ENCODE data around the gene STK32B. TPM values are rescaled to one million over a fixed set of nuclear protein-coding genes. Genes with fewer than 3 reads are reported as not detected.

STK32B gene
- total RNA-seq, 3 donors from 2014 or later, result not detected

DNA sequence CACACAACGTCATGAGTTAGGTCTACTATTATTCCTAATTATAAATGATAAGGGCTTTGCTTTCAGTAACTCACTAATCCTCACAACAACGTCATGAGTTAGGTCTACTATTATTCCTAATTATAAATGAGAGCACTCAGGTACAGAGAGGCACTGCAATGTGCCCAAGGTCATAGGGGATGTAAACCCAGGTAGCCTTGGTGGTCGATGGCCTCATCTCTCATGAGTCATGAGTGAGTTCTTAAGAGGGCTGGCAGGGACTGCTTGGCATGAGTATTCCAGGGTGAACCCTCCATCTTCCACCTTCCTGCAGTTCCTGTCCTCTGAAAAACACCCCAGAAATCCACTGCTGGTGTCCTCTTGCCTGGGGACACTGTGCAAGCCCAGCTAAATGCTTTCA is 317.1 kb downstream of the STK32B start:
- Mint-ChIP-seq H3K27me3 (ENCODE audit: low read depth) (no peaks in the 10 kb centered on the region), H3K4me3 (no peak overlapping the region), H3K36me3 (ENCODE audit: insufficient read depth) (no peaks in the 10 kb centered on the region), H3K4me1 (ENCODE audit: low read depth) (no peaks in the 10 kb centered on the region), H3K9me3 (peaks cover 3% of the 10 kb centered on the region)
- DNase-seq (no peak), ATAC-seq (no peak)

GRCh38 chr4:5370286-5370685 is 319.0 kb downstream of the STK32B start:
- H3K27me3 Mint-ChIP-seq (ENCODE audit: low read depth), result no peaks in the 10 kb centered on the region
- ATAC-seq, result no peak
- H3K9me3 Mint-ChIP-seq, result peaks cover 10% of the 10 kb centered on the region
- H3K4me3 Mint-ChIP-seq, result no peak overlapping the region
- H3K36me3 Mint-ChIP-seq (ENCODE audit: insufficient read depth), result no peaks in the 10 kb centered on the region
- H3K4me1 Mint-ChIP-seq (ENCODE audit: low read depth), result no peaks in the 10 kb centered on the region
- DNase-seq, result no peak

- no peak overlapping the region for H3K4me3 Mint-ChIP-seq
- peaks cover 13% of the 10 kb centered on the region for H3K9me3 Mint-ChIP-seq
- ATAC-seq (no peak), DNase-seq (no peak)
- no peaks in the 10 kb centered on the region for H3K36me3 Mint-ChIP-seq (ENCODE audit: insufficient read depth)
- no peaks in the 10 kb centered on the region for H3K27me3 Mint-ChIP-seq (ENCODE audit: low read depth)
- H3K4me1 Mint-ChIP-seq (ENCODE audit: low read depth), result no peaks in the 10 kb centered on the region
Measured at GRCh38 chr4:5371415-5372190, 320.3 kb downstream of the STK32B start.

- no peak for ATAC-seq
- Mint-ChIP-seq H3K27me3 (ENCODE audit: low read depth) (no peaks in the 10 kb centered on the region), H3K4me3 (no peak overlapping the region), H3K4me1 (ENCODE audit: low read depth) (no peaks in the 10 kb centered on the region), H3K9me3 (peaks cover 14% of the 10 kb centered on the region), H3K36me3 (ENCODE audit: insufficient read depth) (no peaks in the 10 kb centered on the region)
- no peak for DNase-seq
Measured at GRCh38 chr4:5372198-5372597, 320.9 kb downstream of the STK32B start.

- Mint-ChIP-seq H3K9me3 (peaks cover 19% of the 10 kb centered on the region), H3K36me3 (ENCODE audit: insufficient read depth) (no peaks in the 10 kb centered on the region), H3K4me3 (no peak overlapping the region), H3K4me1 (ENCODE audit: low read depth) (no peaks in the 10 kb centered on the region), H3K27me3 (ENCODE audit: low read depth) (no peaks in the 10 kb centered on the region)
- DNase-seq (no peak), ATAC-seq (no peak)
Measured at GRCh38 chr4:5373327-5373726, 322.0 kb downstream of the STK32B start.

DNA sequence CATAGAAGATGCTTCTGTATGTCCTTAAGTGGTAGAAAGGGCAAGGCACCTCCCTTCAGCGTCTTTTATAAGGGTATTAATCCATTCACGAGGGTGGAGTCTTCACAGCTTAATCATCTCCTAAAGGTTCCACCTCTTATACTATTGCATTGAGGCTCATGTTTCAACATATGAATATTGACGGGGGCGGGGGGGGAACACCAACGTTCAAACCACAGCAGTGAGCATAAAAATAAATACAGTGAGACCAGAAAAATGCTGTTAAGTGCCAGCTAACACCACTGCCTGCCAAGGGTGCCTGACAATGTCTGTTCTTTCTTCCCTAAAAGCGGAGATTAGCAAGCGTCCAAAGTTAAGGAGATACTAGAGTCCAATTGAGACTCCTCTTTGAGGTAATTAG is 323.3 kb downstream of the STK32B start:
- no peak for DNase-seq
- Mint-ChIP-seq H3K27me3 (ENCODE audit: low read depth) (no peaks in the 10 kb centered on the region), H3K4me1 (ENCODE audit: low read depth) (no peaks in the 10 kb centered on the region), H3K4me3 (no peak overlapping the region), H3K9me3 (peaks cover 17% of the 10 kb centered on the region), H3K36me3 (ENCODE audit: insufficient read depth) (no peaks in the 10 kb centered on the region)
- no peak for ATAC-seq

- Mint-ChIP-seq H3K36me3 (ENCODE audit: insufficient read depth) (no peaks in the 10 kb centered on the region), H3K4me3 (no peak overlapping the region), H3K4me1 (ENCODE audit: low read depth) (no peaks in the 10 kb centered on the region), H3K27me3 (ENCODE audit: low read depth) (no peaks in the 10 kb centered on the region), H3K9me3 (peaks cover 17% of the 10 kb centered on the region)
- ATAC-seq (no peak), DNase-seq (no peak)
Measured at GRCh38 chr4:5374994-5375393, 323.7 kb downstream of the STK32B start.

DNA sequence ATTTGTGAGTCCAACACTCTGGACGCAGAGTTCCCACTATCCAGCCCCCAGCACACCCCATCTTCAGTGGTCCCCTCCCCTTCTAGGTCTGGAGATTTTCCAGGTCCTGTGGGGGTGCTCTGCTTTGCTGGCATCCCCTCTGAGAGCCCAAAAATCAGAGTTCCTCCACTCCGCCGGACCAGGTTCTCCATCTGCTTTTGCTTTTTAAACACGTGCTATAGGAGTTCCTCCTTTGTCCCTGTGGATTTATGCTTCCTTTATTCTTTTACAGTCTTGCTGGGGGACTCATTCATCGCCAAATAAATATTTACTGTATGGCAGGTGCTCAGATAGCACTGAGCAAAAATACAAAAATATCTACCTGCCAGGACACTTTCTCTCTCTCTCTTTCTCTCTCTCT is 324.7 kb downstream of the STK32B start:
- DNase-seq (no peak), ATAC-seq (no peak)
- H3K36me3 Mint-ChIP-seq (ENCODE audit: insufficient read depth), result no peaks in the 10 kb centered on the region
- H3K27me3 Mint-ChIP-seq (ENCODE audit: low read depth), result no peaks in the 10 kb centered on the region
- H3K4me1 Mint-ChIP-seq (ENCODE audit: low read depth), result no peaks in the 10 kb centered on the region
- no peak overlapping the region for H3K4me3 Mint-ChIP-seq
- H3K9me3 Mint-ChIP-seq, result peaks cover 17% of the 10 kb centered on the region

DNA sequence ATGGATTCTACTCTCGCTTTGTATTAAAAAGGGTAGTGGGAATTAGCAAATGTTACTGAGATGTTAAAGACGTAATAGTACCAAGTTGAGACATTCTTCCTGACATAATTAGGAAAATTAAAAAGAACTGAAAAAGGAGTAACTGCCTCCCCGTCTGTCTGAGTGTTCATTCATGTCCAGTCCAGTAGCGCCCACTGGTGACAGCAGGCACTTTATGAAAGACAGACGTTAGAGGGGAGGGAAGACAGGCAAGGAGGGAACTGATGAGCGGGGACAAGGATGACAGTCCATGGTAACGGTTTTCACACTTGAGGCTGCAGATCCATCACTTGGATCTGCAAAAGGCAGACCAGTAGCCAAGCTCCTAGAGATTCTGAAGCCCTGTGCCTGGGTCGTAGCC is 326.7 kb downstream of the STK32B start:
- H3K4me3 Mint-ChIP-seq, result no peak overlapping the region
- H3K36me3 Mint-ChIP-seq (ENCODE audit: insufficient read depth), result no peaks in the 10 kb centered on the region
- H3K9me3 Mint-ChIP-seq, result peaks cover 17% of the 10 kb centered on the region

DNA sequence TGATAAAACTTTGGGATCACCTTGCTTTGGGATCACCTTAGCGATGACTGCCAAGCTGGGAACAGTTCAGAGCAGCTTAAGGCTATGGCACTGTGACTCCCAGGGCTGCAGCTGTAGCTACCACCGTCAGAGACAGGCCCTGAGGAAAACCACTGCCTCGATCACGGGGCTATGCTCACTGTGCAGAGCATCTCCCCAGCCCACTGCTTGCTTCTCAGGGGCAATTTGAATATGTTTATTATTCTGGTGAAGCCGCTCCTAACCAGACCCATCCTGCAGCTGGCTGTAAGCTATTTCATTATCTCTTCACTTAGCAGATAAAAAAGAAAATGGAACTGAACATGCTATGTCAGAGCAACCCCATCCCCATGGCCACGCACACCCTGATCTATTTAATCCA is 328.6 kb downstream of the STK32B start:
- no peak for ATAC-seq
- Mint-ChIP-seq H3K27me3 (ENCODE audit: low read depth) (no peaks in the 10 kb centered on the region), H3K4me3 (no peak overlapping the region), H3K36me3 (ENCODE audit: insufficient read depth) (no peaks in the 10 kb centered on the region), H3K9me3 (peaks cover 11% of the 10 kb centered on the region), H3K4me1 (ENCODE audit: low read depth) (no peaks in the 10 kb centered on the region)
- no peak for DNase-seq

More for the DNA sequence above, 326.7 kb downstream of the STK32B start:
- ATAC-seq (no peak), DNase-seq (no peak)
- Mint-ChIP-seq H3K4me1 (ENCODE audit: low read depth) (no peaks in the 10 kb centered on the region), H3K27me3 (ENCODE audit: low read depth) (no peaks in the 10 kb centered on the region)

DNA sequence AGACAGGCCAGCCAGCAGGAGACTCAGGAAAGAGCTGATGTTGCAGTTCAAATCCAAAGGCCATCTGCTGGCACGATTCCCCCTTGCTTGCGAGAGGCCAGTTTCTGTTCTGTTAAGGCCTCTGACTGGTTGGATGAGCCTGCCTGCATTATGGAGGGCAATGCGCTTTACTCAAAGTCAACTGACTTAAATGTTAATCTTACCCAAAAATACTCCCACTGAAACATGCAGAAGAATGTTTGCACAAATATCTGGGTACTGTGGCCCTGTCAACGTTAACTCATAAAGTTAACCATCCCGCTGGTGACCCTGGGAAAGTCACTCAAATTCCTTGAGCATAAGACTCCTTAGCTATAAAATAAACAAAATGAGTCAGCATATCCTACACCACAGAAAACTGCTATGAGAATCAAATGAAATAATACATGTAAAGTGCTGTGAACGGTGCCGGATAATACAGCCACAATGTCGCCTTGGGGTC is 330.7 kb downstream of the STK32B start:
- Mint-ChIP-seq H3K36me3 (ENCODE audit: insufficient read depth) (no peaks in the 10 kb centered on the region), H3K27me3 (ENCODE audit: low read depth) (no peaks in the 10 kb centered on the region), H3K4me1 (ENCODE audit: low read depth) (no peaks in the 10 kb centered on the region), H3K4me3 (no peak overlapping the region), H3K9me3 (peaks cover 6% of the 10 kb centered on the region)
- DNase-seq (no peak), ATAC-seq (no peak)

- H3K4me1 Mint-ChIP-seq (ENCODE audit: low read depth), result no peaks in the 10 kb centered on the region
- no peaks in the 10 kb centered on the region for H3K36me3 Mint-ChIP-seq (ENCODE audit: insufficient read depth)
- DNase-seq (no peak), ATAC-seq (no peak)
- no peaks in the 10 kb centered on the region for H3K27me3 Mint-ChIP-seq (ENCODE audit: low read depth)
- H3K4me3 Mint-ChIP-seq, result no peak overlapping the region
- H3K9me3 Mint-ChIP-seq, result no peaks in the 10 kb centered on the region
Measured at GRCh38 chr4:5383191-5383980, 332.1 kb downstream of the STK32B start.

DNA sequence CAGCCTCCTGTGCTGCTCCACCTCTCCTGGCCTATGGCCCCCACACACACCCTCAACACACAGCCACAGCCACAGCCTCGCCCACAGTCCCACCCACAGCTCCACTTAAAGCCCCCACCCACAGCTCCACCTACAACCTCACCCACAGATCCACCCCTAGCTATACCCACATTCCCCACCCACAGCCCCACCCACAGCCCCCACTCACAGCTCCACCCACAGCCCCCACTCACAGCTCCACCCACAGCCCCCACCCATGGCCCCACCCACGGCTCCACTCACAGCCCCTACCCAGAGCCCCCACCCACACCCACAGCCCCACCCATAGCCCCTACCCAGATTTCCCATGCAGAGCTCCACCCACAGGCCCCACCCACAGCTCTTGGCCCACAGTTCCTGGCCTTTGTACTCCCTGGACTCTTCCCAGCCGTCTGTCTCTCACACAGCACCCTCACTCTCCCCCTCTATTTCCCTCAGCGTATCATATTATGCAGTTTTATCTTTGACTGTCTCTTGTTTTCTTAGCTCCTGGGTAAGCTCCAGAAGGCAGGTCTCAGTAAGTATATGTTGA is 334.5 kb downstream of the STK32B start:
- ATAC-seq, result no peak
- Mint-ChIP-seq H3K36me3 (ENCODE audit: insufficient read depth) (no peaks in the 10 kb centered on the region), H3K4me3 (no peak overlapping the region)

DNA sequence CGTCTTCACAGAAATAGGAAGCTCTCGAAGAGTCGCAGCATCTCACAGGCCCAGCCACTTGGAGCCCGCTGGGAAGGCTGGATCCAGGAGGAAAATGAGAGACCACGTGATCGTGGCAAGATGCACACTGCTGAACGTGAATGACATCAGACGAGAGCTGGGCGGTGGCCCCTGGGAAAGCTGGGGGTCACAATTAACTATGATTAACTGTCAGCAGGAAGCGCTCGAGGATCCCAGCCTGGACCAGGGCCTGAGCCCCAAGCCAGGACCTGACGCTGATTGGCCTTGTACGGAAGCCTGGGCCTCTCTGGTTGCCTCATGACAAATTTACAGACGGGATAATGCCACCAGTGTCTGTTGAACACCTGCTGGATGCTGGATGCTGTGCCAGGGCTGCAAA is 335.6 kb downstream of the STK32B start:
- H3K27me3 Mint-ChIP-seq (ENCODE audit: low read depth), result no peaks in the 10 kb centered on the region
- H3K36me3 Mint-ChIP-seq (ENCODE audit: insufficient read depth), result no peaks in the 10 kb centered on the region
- no peak for ATAC-seq
- no peak overlapping the region for H3K4me3 Mint-ChIP-seq
- DNase-seq, result no peak
- H3K9me3 Mint-ChIP-seq, result no peaks in the 10 kb centered on the region
- H3K4me1 Mint-ChIP-seq (ENCODE audit: low read depth), result no peaks in the 10 kb centered on the region

More for the DNA sequence above, 334.5 kb downstream of the STK32B start:
- no peak for DNase-seq
- no peaks in the 10 kb centered on the region for H3K27me3 Mint-ChIP-seq (ENCODE audit: low read depth)
- no peaks in the 10 kb centered on the region for H3K4me1 Mint-ChIP-seq (ENCODE audit: low read depth)
- H3K9me3 Mint-ChIP-seq, result no peaks in the 10 kb centered on the region

All from activated T-cell treated with anti-CD3 and anti-CD28 coated beads, Interleukin-2, amount 50 U/mL, for 4 hours (primary cell).